Left lung (tissue), 10 donors: Measurements from ENCODE around the gene TIPIN. TPM values are rescaled to one million over a fixed set of nuclear protein-coding genes. Genes with fewer than 3 reads are reported as not detected.
A peak's percentile ranks its signal among the peaks of the same experiment; 100 is the strongest.

Experiments
- ATAC-seq: fragments of 200-7000 bp; cut with Tn5 transposase; one replicate; pipeline ENCODE4 v1.9.1; 2020; ENCODE audit warnings: moderate library complexity
- DNase-seq, 4 donors: peaks; one replicate each; pipeline ENCODE4 v3.0.0-alpha.2; 2013 to 2020
- H3K27ac ChIP-seq, 2 donors: fragments of 200-600 bp; sonication (generic) in 1 of 2; one replicate each; pipeline versions ENCODE4 v1.5.0 to v1.8.0; 2020 to 2021
- H3K27me3 ChIP-seq, 2 donors: fragments of 200-600 bp; sonication (generic) in 1 of 2; one replicate each; pipeline versions ENCODE4 v1.5.0 to v1.8.0; 2020 to 2021
- H3K36me3 ChIP-seq, 2 donors: fragments of 200-600 bp; sonication (generic) in 1 of 2; one replicate each; pipeline versions ENCODE4 v1.5.0 to v1.8.0; 2020 to 2021
- H3K4me1 ChIP-seq, 2 donors: fragments of 200-600 bp; one replicate each; pipeline ENCODE4 v1.8.0; 2021
- H3K4me3 ChIP-seq, 2 donors: fragments of 200-600 bp; sonication (generic) in 1 of 2; one replicate each; pipeline versions ENCODE4 v1.5.0 to v1.8.0; 2020 to 2021; ENCODE audit warnings: mild to moderate bottlenecking in 1 of 2
- H3K9me3 ChIP-seq, 2 donors: fragments of 200-600 bp; sonication (generic) in 1 of 2; one replicate each; pipeline versions ENCODE4 v1.5.0 to v1.8.0; 2020 to 2021
- intact Hi-C, 2 donors: fragments of 100-400 bp; cut with DNase I; formaldehyde crosslinking; loops; one replicate each; pipeline versions ENCODE4 v1.11.2 to v1.14.2; 2022
- polyA plus RNA-seq, 6 donors: library from polyadenylated mRNA; unstranded; fragments of 120-200 nt; gene quantifications; one replicate each; pipeline ENCODE4 v1.2.1, GENCODE V29; 2013; ENCODE audit not compliant: insufficient read length in 6 of 6
- total RNA-seq, 2 donors: library from RNA; stranded (reverse); fragmentation: NEBNext Ultra II Directional; extraction: Animal tissue kit (Norgen Biotek cat#: 25700); gene quantifications; one replicate each; pipeline ENCODE4 v1.2.1, GENCODE V29; 2021
- TF ChIP-seq, protein P1 (sequence below), 2 donors: fragments of 200-600 bp; sonication (generic) in 1 of 2; IDR thresholded peaks; one replicate each; pipeline versions ENCODE4 v1.5.0 to v1.8.0; 2021; ENCODE audit warnings: antibody characterized with exemption in 2 of 2
- donor health status: DM: no; HTN: yes; CAD: no.
- donor health status: DM: no; HTN: no; CAD: no.

Gene TIPIN
- total and polyA plus RNA-seq, 8 donors = 7.1 to 23.1 (median 17.7) TPM

- peak; percentile 7 for ATAC-seq
- intact Hi-C loops = no loop called here
These were observed 63.7 kb downstream of the TIPIN start for GRCh38 chr15:66292571-66293418.

GRCh38 chr15:66291816-66292570 lies 64.5 kb downstream of the TIPIN start:
- Histone ChIP-seq H3K27ac (no peak overlapping the region), H3K4me3 (no peak overlapping the region), H3K36me3 (no peaks in the 10 kb centered on the region), H3K4me1 (peaks cover 6 to 38% of the 10 kb centered on the region in 2 donors), H3K27me3 (no peaks in the 10 kb centered on the region), H3K9me3 (no peaks in the 10 kb centered on the region)
- TF ChIP-seq, protein P1, sequence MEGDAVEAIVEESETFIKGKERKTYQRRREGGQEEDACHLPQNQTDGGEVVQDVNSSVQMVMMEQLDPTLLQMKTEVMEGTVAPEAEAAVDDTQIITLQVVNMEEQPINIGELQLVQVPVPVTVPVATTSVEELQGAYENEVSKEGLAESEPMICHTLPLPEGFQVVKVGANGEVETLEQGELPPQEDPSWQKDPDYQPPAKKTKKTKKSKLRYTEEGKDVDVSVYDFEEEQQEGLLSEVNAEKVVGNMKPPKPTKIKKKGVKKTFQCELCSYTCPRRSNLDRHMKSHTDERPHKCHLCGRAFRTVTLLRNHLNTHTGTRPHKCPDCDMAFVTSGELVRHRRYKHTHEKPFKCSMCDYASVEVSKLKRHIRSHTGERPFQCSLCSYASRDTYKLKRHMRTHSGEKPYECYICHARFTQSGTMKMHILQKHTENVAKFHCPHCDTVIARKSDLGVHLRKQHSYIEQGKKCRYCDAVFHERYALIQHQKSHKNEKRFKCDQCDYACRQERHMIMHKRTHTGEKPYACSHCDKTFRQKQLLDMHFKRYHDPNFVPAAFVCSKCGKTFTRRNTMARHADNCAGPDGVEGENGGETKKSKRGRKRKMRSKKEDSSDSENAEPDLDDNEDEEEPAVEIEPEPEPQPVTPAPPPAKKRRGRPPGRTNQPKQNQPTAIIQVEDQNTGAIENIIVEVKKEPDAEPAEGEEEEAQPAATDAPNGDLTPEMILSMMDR (IDR thresholded peaks at IDR 0.05) = no peak
- DNase-seq = no peak
- ATAC-seq = no peak
- intact Hi-C loops = no loop called here

More at GRCh38 chr15:66292571-66293418, 63.7 kb downstream of the TIPIN start:
- no peaks in the 10 kb centered on the region for H3K9me3 ChIP-seq
- no peaks in the 10 kb centered on the region for H3K27me3 ChIP-seq
- peak overlapping the region; percentile 91 to 92 for H3K27ac ChIP-seq
- peak overlapping the region; percentile 60 to 69 for H3K4me3 ChIP-seq
- TF ChIP-seq, protein P1 (IDR thresholded peaks at IDR 0.05) = no peak
- H3K4me1 ChIP-seq = peaks cover 6 to 38% of the 10 kb centered on the region in 2 donors
- no peaks in the 10 kb centered on the region for H3K36me3 ChIP-seq
- no peak for DNase-seq

DNA sequence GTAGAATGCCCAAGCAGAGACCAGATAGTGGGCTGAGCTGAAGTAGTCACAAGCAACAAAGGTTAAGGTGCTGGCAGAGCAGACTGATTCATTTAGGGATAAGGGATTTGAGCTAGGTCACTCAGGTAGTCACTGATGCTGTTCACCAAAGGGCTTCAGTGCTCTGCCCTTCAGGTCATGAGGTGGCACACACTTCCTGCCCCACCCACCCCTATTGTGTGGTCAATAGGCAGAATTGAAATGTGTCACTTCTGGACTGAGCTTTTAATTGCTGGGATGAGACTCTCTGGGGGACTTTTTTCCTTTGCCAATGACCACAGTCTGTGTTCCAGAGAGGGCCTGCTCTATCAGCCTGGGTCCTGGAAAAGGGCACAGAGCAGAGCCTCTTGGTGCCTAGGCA lies 66.0 kb downstream of the TIPIN start:
- ATAC-seq = no peak
- intact Hi-C loops = no loop called here
- Histone ChIP-seq H3K4me3 (no peak overlapping the region), H3K36me3 (no peaks in the 10 kb centered on the region), H3K4me1 (peaks cover 6 to 32% of the 10 kb centered on the region in 2 donors), H3K27ac (no peak overlapping the region), H3K9me3 (no peaks in the 10 kb centered on the region), H3K27me3 (no peaks in the 10 kb centered on the region)
- TF ChIP-seq, protein P1 (IDR thresholded peaks at IDR 0.05) = no peak
- no peak for DNase-seq

GRCh38 chr15:66290007-66290406 lies 66.5 kb downstream of the TIPIN start:
- H3K4me1 ChIP-seq = peaks cover 6 to 31% of the 10 kb centered on the region in 2 donors
- intact Hi-C loops = no loop called here

More at GRCh38 chr15:66290007-66290406, 66.5 kb downstream of the TIPIN start:
- TF ChIP-seq, protein P1 (IDR thresholded peaks at IDR 0.05) = no peak
- no peaks in the 10 kb centered on the region for H3K9me3 ChIP-seq
- no peak overlapping the region for H3K27ac ChIP-seq
- no peaks in the 10 kb centered on the region for H3K27me3 ChIP-seq
- ATAC-seq (no peak), DNase-seq (no peak)
- no peaks in the 10 kb centered on the region for H3K36me3 ChIP-seq
- H3K4me3 ChIP-seq = no peak overlapping the region
